Esophagus muscularis mucosa (tissue), 4 donors: ENCODE measurements around the gene AMIGO1. TPM values are rescaled to one million over a fixed set of nuclear protein-coding genes. Genes with fewer than 3 reads are reported as not detected.
A peak's percentile ranks its signal among the peaks of the same experiment; 100 is the strongest.

Source experiments
- DNase-seq: peaks from one replicate; pipeline ENCODE4 v3.0.0-alpha.2; 2017; ENCODE audit errors: extremely low spot score
- H3K27ac ChIP-seq, 4 donors: fragments of 200-600 bp; sonication (generic); replicated peaks in 1 of 4; 1 replicate in 3 of 4; 2 replicates in 1 of 4; pipeline ENCODE4 v1.5.1; 2016 to 2019; ENCODE audit warnings: mild to moderate bottlenecking in 1 of 4
- H3K27me3 ChIP-seq, 4 donors: fragments of 200-600 bp; sonication (generic); one replicate each; pipeline versions ENCODE4 v1.5.1 to v1.6.0; 2016 to 2019
- H3K36me3 ChIP-seq, 4 donors: fragments of 200-600 bp; sonication (generic); one replicate each; pipeline ENCODE4 v1.5.1; 2016 to 2019
- H3K4me1 ChIP-seq, 4 donors: fragments of 200-600 bp; sonication (generic); one replicate each; pipeline ENCODE4 v1.5.1; 2016 to 2019
- H3K4me3 ChIP-seq, 4 donors: fragments of 200-600 bp; sonication (generic); 1 replicate in 2 of 4; 2 replicates in 2 of 4; pipeline ENCODE4 v1.5.1; 2016 to 2019; ENCODE audit warnings: mild to moderate bottlenecking in 4 of 4, moderate library complexity in 1 of 4
- H3K9me3 ChIP-seq, 4 donors: fragments of 200-600 bp; sonication (generic); 1 replicate in 3 of 4; 2 replicates in 1 of 4; pipeline ENCODE4 v1.5.1; 2016 to 2019
- EP300 ChIP-seq: sonication (generic); formaldehyde crosslinking; IDR thresholded peaks from one replicate; pipeline ENCODE4 v1.6.1; 2017; ENCODE audit warnings: antibody characterized with exemption
- POLR2A ChIP-seq: fragments of 450-650 bp; IDR thresholded peaks from one replicate; pipeline ENCODE4 v1.6.1; 2017; ENCODE audit warnings: antibody characterized with exemption, moderate library complexity, mild to moderate bottlenecking, low read depth
- POLR2AphosphoS5 ChIP-seq, 2 donors: sonication (generic); formaldehyde crosslinking; IDR thresholded peaks; one replicate each; pipeline ENCODE4 v1.6.1; 2017; ENCODE audit warnings: antibody characterized with exemption in 2 of 2
- WGBS: methylation state at CpG from one replicate; pipeline ENCODE4 v1.1.5; 2018; 5-methylcytosine and 5-hydroxymethylcytosine counted together
- intact Hi-C: fragments of 100-400 bp; cut with DNase I; formaldehyde crosslinking; loops from one replicate; pipeline ENCODE4 v1.15.1; 2023
- total RNA-seq, 4 donors: library from RNA; depleted of rRNA; stranded (reverse); fragments of >200 nt; gene quantifications; one replicate each; pipeline versions ENCODE4 v1.1.0 to v1.2.1, GENCODE V29; 2016
- TF ChIP-seq, protein P1 (sequence below), 3 experiments: fragments of 200-600 bp in 2 of 3; fragments of 450-650 bp in 1 of 3; sonication (generic) in 2 of 3; IDR thresholded peaks; one replicate each; pipeline ENCODE4 v1.5.1; 2017 to 2019; ENCODE audit warnings: antibody characterized with exemption in 3 of 3, mild to moderate bottlenecking in 2 of 3, moderate library complexity in 1 of 3

Gene AMIGO1
- total RNA-seq, 4 donors from 2014 or later: 8.4 to 23.7 (median 14.0) TPM

DNA sequence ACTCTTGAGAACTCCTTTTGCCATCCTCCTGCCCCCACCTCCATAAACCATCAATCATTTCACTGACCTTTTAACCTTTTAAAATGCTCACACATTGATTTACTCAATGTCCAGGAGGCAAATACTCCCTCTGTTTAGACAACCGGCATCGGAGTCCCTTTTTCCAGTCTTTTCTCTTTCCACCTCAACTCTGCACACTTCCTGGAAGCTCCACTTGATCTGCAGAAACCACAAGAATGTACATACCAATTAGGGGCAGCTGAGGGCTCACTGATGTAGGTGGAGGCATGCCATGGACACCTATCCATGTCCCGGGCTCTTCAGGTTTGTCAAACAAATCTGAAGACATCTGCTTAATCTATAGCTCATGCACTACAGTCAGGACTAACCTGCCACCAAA lies 5.3 kb upstream of the AMIGO1 start:
- no peak overlapping the region for H3K4me3 ChIP-seq
- whole genome bisulfite sequencing: 81% methylated on average over 3 of the region's 3 CpGs
- peaks cover 7 to 9% (median 8%) of the 10 kb centered on the region in 4 donors for H3K4me1 ChIP-seq
- no peaks in the 10 kb centered on the region for H3K27me3 ChIP-seq
- no peaks in the 10 kb centered on the region for H3K9me3 ChIP-seq
- intact Hi-C loops: no loop called here
- H3K27ac ChIP-seq: no peak overlapping the region
- no peaks in the 10 kb centered on the region for H3K36me3 ChIP-seq
- DNase-seq: no peak
- TF ChIP-seq POLR2A (no peak), POLR2AphosphoS5 (IDR thresholded peaks at IDR 0.05) (no peak), EP300 (no peak)
- TF ChIP-seq, protein P1, sequence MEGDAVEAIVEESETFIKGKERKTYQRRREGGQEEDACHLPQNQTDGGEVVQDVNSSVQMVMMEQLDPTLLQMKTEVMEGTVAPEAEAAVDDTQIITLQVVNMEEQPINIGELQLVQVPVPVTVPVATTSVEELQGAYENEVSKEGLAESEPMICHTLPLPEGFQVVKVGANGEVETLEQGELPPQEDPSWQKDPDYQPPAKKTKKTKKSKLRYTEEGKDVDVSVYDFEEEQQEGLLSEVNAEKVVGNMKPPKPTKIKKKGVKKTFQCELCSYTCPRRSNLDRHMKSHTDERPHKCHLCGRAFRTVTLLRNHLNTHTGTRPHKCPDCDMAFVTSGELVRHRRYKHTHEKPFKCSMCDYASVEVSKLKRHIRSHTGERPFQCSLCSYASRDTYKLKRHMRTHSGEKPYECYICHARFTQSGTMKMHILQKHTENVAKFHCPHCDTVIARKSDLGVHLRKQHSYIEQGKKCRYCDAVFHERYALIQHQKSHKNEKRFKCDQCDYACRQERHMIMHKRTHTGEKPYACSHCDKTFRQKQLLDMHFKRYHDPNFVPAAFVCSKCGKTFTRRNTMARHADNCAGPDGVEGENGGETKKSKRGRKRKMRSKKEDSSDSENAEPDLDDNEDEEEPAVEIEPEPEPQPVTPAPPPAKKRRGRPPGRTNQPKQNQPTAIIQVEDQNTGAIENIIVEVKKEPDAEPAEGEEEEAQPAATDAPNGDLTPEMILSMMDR (IDR thresholded peaks at IDR 0.05): no peak

- Histone ChIP-seq H3K9me3 (no peaks in the 10 kb centered on the region), H3K27ac (no peak overlapping the region), H3K27me3 (no peaks in the 10 kb centered on the region), H3K4me3 (no peak overlapping the region), H3K36me3 (no peaks in the 10 kb centered on the region), H3K4me1 (peaks cover 15 to 21% (median 20%) of the 10 kb centered on the region in 4 donors)
- TF ChIP-seq EP300: no peak
- TF ChIP-seq POLR2AphosphoS5 (IDR thresholded peaks at IDR 0.05): no peak
- no peak for TF ChIP-seq POLR2A
- TF ChIP-seq, protein P1 (IDR thresholded peaks at IDR 0.05): no peak
- no peak for DNase-seq
- WGBS: 64% methylated on average over 2 of the region's 2 CpGs
- intact Hi-C loops: no loop called here
Observed at GRCh38 chr1:109513110-109513710, 3.7 kb upstream of the AMIGO1 start.

GRCh38 chr1:109508873-109509175 lies 703 bp downstream of the AMIGO1 start:
- peak overlapping the region; percentile 69 to 76 (median 74) for H3K27ac ChIP-seq
- peaks cover 0 to 5% (median 0%) of the 10 kb centered on the region in 4 donors for H3K36me3 ChIP-seq
- TF ChIP-seq, protein P1 (IDR thresholded peaks at IDR 0.05): no peak
- no peak for TF ChIP-seq POLR2AphosphoS5 (IDR thresholded peaks at IDR 0.05)
- TF ChIP-seq POLR2A: no peak
- no peak for TF ChIP-seq EP300
- H3K4me1 ChIP-seq: peaks cover 15 to 47% (median 30%) of the 10 kb centered on the region in 4 donors
- H3K4me3 ChIP-seq: peak overlapping the region; percentile 79 to 91 (median 81)
- WGBS: 63% methylated on average over 7 of the region's 7 CpGs
- DNase-seq: no peak
- H3K27me3 ChIP-seq: no peaks in the 10 kb centered on the region
- no peaks in the 10 kb centered on the region for H3K9me3 ChIP-seq
- intact Hi-C loops: no loop called here

DNA sequence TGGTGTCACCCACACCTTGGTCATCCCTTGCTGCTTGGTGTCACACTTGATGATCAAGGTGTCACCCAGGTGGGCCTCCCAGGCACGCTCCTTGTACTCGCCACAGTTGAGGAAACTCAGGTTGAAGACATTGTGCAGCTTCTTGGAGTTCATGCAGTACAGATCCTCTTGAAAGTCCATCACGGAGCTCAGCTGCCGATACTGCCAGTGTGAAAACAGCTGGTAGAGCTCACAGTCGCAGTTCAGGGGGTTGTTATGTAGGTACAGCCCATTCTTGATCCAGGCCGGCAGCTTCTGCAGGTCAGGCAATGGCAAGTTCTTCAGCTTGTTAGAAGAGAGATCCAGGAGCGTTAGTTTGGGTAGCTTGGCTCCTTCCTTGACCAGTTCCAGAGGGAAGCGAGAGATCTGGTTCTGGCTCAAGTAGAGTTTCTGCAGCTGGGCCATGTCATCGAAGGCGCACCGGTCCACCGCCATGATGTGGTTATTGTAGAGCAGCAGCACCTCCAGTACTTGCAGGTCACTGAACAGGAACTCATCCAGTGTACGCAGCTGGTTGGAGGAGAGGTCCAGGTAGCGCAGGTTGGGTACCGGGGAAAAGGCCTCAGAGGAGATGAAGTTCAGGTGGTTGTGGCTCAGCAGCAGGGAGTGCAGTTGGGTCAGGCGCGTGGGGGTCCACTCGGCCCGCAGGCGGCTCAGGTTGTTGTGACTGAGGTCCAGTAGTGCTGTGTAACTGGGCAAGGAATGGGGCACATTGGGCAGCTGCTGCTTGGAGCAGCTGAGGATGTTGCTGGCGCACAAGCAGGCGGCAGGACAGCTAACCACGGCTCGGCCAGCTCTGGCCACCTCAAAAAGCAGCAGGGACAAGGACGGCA lies 1.3 kb downstream of the AMIGO1 start:
- WGBS: 92% methylated on average over 25 of the region's 25 CpGs
- intact Hi-C loops: no loop called here
- no peak for DNase-seq
- Histone ChIP-seq H3K27ac (peak overlapping the region in 2 of 4 donors; percentile 75 to 76), H3K27me3 (no peaks in the 10 kb centered on the region), H3K36me3 (peaks cover 0 to 5% (median 0%) of the 10 kb centered on the region in 4 donors), H3K9me3 (no peaks in the 10 kb centered on the region), H3K4me3 (peak overlapping the region; percentile 79 to 91 (median 81)), H3K4me1 (peaks cover 15 to 50% (median 30%) of the 10 kb centered on the region in 4 donors)
- TF ChIP-seq EP300: no peak
- no peak for TF ChIP-seq POLR2A
- TF ChIP-seq POLR2AphosphoS5 (IDR thresholded peaks at IDR 0.05): no peak
- TF ChIP-seq, protein P1 (IDR thresholded peaks at IDR 0.05): no peak
